ENCODE data around the gene DACH1.

DNA sequence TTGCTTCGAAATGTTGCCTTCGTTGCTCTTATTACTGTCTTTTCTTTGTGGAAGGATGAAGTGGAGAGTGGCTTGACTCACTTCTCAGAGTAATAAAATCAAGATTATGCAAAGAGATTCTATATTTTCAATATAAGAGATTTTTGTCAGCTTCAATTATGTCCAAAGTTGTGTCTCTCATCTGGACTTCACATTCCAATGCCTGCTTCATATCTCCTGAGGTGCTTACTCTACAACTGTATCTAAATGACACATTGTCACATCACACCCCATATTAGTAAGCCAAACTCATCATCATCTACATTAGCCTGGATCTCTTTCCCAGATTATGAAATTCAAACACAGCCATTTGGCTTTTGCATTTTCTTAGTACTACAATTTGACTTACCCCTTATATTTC is 409.4 kb downstream of the DACH1 start:
- TF ChIP-seq, protein P1, sequence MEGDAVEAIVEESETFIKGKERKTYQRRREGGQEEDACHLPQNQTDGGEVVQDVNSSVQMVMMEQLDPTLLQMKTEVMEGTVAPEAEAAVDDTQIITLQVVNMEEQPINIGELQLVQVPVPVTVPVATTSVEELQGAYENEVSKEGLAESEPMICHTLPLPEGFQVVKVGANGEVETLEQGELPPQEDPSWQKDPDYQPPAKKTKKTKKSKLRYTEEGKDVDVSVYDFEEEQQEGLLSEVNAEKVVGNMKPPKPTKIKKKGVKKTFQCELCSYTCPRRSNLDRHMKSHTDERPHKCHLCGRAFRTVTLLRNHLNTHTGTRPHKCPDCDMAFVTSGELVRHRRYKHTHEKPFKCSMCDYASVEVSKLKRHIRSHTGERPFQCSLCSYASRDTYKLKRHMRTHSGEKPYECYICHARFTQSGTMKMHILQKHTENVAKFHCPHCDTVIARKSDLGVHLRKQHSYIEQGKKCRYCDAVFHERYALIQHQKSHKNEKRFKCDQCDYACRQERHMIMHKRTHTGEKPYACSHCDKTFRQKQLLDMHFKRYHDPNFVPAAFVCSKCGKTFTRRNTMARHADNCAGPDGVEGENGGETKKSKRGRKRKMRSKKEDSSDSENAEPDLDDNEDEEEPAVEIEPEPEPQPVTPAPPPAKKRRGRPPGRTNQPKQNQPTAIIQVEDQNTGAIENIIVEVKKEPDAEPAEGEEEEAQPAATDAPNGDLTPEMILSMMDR (IDR thresholded peaks at IDR 0.05; ENCODE audit: poor library complexity): no peak
- no peak for TF ChIP-seq EZH2phosphoT487 (IDR thresholded peaks at IDR 0.05; ENCODE audit: low read depth, severe bottlenecking, unreplicated experiment)

All from hepatocyte (in vitro differentiated cells).